GM21737 (cell line): ENCODE results near the gene USP3.

Experiments used
- ATAC-seq: cut with Tn5 transposase; IDR thresholded peaks from one replicate; pipeline ENCODE4 v1.9.1; 2021; ENCODE audit warnings: mild to moderate bottlenecking, moderate library complexity; ENCODE audit not compliant: unreplicated experiment

The USP3 gene

DNA sequence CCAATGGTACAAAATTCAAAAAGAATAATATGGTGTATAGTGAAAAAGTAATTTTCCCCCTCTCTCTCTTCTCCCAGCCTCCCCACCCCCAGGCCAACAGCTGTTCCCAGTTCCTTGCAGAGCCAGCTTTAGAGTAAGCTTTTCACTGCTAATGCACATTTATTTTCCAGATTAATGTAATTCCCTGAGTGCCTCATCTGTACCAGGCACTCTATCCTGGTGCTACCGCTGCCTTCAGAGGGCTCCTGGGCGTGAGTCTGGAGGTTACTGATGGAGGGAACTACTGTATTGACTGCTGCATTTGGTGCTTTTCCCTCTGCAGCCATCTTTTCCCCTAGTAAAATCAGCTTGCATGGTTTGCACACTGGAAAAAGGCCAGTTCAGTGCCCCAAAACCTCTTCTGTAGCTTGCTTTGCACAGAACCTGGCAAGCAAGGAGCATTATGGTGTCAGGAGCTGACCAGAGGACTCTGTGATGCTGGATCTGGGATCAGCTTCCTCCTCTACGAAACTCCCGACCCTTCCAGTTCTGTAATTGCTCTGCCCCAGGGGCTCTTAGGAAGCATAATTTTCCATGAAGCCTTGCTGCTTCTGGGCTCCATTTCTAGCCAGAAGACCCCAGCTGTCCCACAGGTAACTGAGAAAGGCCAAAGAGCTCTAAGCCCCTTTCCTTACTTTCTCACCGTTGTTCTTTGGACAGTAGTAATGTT, 8.5 kb upstream of the USP3 start:
- no peak for ATAC-seq

- ATAC-seq = no peak
These were observed 6.5 kb upstream of the USP3 start for GRCh38 chr15:63497642-63498467.

DNA sequence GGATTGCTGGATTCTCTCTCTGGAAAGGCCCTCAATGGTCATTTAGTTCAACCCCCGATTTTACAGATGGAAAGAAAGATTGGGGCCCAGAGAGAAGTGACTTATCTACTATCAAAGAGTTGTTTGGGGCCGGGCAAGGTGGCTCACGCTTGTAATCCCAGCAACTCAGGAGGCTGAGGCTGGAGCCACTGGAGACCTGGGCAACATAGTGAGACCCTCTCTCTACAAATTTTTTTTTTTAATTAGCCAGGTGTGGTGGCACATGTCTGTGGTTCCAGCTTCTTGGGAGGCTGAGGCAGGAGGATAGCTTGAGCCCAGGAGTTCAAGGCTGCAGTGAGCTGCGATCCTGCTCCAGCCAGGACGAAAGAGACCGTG, 5.2 kb upstream of the USP3 start:
- ATAC-seq = no peak

DNA sequence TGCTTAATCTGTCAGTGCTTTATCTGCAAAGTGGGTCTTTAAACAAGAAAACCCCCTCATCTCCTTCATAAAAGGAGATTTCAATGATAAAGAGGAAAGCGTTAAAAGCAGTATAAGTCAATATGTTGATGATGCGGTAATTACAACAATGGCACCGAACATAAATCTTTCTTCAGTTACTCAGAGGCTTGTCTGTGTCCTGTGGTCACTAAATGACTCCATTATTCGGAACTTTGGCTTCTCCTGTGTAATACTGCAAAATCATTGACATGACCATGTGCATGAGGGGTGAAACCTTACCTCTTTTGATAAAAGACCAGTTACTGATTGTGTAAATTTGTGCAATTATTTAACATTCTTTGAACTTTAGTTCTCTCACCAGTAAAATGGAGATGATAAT, 4.8 kb upstream of the USP3 start:
- ATAC-seq = no peak

DNA sequence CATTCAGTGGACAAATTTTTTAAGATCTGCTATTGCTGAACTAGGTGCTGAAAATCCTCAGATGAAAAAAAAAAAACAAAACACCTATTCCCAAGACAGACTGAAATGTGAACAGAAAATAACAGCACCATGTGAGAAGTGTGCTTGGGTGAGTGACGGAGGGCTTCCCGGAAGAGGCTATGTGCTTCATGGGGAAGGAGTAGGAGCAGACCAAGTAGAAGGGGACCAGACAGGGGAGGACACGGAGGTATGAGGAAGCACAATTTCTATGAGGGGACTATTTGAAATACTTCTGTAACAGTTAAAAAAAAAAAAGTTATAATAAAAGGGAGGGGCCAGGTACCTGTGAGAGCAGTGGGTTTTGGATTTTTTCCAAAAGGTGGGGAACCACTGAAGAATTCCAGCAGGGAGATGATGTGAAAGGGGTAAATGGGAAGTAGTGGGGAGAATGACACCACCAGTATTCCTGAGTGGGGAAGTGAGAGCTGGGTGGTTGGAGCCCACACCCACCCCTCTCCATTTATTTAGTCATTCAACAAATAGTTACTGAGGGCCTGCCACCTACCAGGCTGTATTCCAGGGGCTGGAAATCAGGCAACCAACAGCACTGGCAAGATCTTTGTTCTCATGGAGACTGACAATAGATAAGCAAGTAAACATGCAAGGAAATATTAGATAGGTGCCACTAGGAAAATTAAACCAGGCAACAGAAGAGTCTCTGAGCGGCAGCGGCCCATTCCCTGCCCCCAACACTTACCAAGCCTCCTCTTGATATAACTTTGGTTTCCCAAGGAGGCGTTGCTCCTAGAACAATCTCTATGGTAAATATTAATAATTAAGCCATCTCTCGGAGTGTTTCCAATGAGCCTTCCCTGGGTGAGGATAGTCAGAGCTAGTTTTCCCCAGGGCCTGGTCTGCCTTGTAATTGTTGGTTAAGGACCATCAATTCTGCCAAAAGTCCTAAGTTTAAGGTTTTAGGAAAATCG, 3.8 kb upstream of the USP3 start:
- ATAC-seq = no peak

DNA sequence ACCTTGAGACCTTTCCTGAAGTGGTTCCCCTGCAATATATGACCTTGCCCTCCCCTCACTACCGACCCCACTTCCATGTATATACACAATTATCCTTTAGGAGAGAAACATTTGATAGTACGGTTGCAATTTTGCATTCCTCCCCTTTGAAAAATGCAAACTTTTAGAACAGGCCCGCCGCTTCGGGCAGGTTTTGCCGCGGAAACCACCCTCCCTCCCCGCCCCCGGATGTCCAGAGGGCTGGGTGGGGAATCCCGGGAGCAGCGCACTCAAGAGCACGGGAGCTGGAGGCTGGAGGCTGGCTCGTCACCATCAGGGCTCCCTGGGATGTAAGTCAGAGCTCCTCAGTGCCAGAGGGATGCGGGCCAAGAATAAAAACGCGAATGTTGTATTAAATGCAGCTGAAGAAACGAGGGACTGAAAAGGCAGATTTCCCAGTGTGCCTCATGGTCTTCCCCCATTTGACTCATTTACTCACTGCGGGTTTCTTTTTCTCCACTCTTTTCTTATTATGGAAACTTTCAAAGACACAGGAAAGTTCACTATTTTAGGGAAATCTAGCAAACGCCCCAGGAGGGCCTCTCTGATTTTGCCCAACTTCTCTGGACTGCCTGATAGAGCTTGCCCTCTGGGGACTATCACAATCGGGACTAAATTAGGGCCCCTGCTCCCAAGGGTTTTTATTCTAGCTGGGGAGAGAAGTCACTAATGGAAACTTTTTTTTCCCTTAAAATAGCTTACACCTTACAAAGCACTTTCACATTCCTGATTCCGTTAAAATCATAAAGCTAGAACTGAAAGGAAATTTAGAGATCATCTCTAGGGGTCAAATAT, 2.9 kb upstream of the USP3 start:
- ATAC-seq = no peak

DNA sequence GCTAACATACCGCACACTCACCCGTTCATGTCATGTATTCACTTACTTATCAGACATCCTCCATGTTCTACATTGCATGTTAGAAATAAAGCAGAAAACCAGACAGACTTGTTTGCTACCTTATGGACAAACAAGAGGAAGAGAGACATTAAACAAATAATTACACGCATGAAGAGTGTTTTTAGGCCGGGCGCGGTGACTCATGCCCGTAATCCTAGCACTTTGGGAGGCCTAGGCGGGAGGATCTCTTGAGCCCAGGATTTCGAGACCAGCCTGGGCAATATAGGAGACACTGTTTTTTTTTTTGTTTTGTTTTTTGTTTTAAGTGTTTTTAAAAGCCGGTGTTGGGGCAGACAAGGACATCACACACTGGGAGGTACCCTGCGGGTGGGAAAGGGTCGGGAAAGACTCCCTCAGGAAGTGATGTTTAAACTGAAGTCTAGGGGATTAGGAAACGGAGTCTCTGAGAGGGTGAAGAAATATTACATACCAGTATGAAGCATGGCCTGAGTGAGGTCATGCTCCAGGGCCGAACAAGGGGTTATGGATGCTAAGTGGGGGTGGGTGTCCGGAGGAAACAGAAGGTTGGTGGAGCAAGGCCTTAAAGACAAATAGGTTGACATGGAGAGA, 2.1 kb upstream of the USP3 start:
- ATAC-seq = no peak

DNA sequence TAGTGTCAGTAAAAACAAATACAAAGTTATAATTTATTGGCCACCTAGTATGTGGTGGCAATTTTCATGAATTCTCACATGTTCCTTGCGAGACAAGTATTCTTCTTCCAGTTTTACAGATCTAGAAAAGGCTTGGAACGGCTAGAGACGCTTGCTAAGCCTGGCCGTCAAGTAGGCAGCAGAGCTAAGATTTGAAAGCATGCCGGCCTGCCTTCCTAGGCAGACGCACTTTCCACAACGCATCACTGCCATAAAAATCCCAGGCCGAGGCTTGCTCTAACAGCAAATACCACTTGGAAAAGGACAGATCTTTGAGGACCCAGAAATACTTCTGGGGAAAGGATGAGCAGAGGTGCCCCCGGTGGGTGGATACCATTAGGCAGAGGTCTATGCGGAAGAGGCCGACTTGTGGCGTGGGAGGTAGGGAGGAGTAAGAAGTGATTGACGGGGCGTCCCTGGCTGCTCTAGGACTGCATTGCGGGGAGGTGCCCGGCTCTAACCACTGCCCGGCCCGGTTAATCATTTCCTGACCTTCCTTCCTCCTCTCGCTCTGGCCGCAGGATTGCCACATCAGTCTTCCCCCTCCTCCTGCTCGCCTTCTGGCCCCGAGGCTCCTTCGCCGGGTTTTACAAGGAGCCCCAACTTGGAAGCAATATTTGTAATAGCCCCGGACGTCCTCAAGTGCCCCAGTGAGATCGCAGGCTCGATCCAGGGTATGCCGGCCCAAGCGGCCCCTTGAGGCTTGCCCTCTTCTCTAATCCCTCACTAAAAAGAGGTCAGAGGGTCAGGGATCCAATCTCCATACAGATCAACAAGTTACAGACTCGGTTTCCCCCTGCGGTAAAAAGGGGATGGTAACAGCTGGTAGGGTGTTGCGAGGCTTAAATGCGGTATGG, 1.3 kb upstream of the USP3 start:
- peak; percentile 44 for ATAC-seq

GRCh38 chr15:63503739-63504246, 600 bp upstream of the USP3 start:
- peak; percentile 17 for ATAC-seq

GRCh38 chr15:63504979-63505841, 817 bp downstream of the USP3 start:
- ATAC-seq = peak; percentile 8

DNA sequence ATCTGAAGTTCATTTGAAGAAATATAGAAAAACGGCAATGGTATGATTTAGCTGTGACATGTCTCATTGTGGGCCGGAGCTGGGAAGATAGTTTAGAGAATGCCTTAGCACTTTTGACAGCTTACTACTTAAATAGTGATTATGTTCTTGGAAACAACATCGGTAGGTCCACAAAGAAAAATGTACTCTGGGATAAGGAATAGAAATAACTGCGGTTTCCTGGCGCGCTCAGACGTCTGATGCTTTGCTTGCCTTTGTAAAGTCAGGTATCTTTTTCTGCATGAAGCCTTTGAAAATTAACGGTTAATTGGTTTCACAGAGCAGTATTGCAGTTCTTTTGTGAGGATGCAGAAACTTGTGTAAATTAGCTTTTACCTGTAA, 1.4 kb downstream of the USP3 start:
- ATAC-seq = no peak

DNA sequence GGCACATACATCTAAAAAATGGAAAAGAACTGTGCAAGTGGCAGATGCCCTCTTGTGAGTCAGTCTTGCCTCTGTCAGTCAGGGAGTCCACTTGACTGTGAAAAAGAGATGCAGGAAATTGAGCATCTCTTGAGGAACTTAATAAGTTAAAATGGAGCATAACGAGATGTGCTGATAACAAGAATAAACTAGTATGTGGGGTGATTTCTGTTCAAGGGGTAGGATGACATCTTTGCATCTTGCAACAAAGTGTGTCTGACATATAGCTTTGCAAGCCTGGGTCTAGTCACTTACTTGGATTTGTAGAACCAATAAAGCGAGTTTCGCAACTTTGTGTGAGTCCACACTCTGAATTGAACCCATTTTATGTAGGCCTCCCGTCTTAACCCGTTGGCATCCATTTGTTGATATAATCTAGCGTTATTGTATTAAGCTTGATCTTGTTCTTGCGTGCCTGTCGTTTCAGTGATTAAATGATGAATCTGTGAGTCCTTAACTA, 2.2 kb downstream of the USP3 start:
- ATAC-seq = no peak

DNA sequence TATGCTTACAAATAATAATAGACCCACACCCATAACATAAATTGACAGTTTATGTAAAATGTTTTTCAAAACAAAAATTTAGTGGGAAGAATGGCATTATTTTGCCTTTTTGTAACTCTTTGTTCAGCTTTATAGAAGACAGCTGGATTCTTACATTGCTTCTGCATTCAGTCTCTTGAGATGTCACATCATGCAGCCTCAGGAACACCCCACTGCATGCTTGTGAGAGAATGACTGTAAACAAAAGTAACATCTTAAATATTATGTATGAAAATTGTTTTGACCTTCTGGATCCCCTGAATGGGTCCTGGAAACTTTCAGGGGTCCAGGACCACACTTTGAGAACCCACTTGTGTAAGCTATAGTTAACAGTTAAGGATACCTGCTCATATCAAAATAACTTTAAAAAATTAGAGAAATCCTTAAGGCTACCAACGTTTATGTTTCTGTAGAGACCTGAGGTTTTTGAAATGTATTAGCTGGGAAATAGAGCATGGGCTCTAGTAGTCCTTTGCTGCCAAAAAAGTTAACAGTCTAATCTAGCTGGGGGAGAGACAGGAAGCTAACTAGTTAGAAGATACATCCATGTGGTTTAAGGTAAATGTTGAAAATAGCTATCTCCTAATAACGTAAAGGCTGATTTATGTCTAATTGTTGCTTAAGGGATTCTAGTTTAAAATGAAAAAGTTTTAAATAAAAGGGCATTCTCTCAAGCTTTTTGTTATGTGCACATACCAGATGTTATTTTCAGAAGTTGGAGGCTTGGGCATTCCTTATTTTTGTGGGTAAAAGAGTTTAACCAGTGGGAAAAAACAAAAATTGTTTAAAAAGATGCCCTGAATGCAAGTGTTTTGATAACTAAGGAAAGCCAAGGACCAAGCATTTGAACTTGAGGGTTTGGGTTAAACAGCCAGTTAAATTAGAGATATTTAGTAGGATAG, 3.8 kb downstream of the USP3 start:
- no peak for ATAC-seq

- no peak for ATAC-seq
These were observed 4.9 kb downstream of the USP3 start for GRCh38 chr15:63509056-63509954.
